GM21447 (cell line): Measurements from ENCODE around the gene MTOR.
"Not testable (repeated sequence)": the region's sequence is repeated elsewhere in the genome, so short reads cannot be mapped to it uniquely, and the experiment has no call there.

Source experiments
- ATAC-seq: cut with Tn5 transposase; IDR thresholded peaks from one replicate; pipeline ENCODE4 v1.9.1; 2021; ENCODE audit not compliant: unreplicated experiment

The MTOR gene

GRCh38 chr1:11125931-11126330 lies 136.4 kb downstream of the MTOR start:
- no peak for ATAC-seq

DNA sequence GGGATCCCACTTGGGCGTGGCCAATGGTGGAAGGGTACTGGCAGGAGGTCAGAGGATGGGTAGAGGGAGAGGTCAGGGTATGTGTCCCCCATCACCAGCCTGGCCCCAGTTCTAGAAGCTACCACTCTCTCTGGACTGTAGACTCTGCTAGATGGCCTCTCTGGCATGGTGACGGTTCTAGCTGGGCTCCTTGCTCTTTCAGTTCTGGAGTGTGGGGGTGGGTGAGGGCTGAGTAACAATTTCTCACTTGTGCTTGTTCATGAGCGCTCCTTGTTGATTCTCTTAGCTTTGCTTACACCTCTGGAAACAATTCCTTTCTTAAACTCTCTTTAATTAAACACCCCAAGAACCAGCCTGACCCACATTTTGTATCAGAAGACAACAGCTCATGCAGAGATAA lies 137.4 kb downstream of the MTOR start:
- no peak for ATAC-seq

- no peak for ATAC-seq
Measured at GRCh38 chr1:11116318-11116717, 146.0 kb downstream of the MTOR start.

DNA sequence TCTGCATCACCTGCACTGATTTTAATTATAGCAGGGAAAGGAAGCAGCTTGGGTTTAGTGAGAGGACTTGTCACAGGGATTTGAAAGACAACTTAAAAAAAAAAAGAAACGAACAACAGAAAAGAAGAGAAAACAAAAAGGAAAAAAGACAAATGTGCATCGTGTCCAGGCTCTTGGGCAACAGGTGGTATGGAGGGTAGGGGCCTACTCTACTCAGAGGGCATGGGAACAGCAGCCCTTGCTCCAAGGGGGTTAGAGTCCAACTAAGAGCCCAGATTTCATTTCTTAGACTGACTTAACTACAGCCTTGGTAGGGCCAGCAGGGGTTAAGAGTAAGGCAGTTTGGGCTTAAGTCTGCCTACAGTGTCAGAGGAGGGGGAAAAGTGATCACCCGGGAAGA lies 147.4 kb downstream of the MTOR start:
- ATAC-seq, result no peak

- no peak for ATAC-seq
Measured at GRCh38 chr1:11109047-11109760, 153.1 kb downstream of the MTOR start.

- ATAC-seq, result no peak
Measured at GRCh38 chr1:11107599-11107998, 154.8 kb downstream of the MTOR start.

DNA sequence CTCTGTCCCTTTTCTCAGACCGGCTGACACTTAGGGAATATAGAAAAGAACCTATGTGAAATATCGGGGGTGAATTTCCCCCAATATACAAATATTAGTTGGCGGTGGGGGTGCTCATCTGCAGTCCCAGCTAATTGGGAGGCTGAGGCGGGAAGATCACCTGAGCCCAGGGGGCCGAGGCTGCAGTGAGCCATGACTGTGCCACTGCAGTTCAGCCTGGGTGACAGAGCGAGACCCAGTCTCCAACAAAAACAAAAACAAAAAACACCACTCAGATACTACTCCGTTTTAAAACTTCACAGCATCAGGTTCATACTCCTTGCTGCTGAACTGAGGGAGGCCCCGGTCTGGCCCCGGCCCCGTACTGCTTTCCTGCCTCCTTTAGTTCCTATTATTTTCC lies 156.8 kb downstream of the MTOR start:
- ATAC-seq, result no peak

- ATAC-seq, result no peak
Measured at GRCh38 chr1:11101347-11101746, 161.0 kb downstream of the MTOR start.

GRCh38 chr1:11100806-11101205 lies 161.5 kb downstream of the MTOR start:
- ATAC-seq, result not testable (repeated sequence)

DNA sequence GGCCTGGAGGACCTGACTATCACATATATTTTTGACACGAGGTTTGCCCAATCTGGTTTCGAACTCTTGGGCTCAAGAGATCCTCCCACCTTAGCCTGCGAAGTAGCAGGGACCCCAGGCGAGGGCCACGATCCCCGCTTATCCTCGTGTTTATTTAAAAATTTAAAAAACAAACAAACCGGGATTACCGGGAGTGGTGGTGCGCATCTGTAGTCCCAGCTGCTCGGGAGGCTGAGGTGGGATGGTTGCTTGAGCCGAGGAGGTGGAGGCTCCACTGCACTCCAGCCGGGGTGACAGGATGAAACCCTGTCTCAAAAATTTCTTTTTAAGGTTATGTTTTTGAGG lies 162.2 kb downstream of the MTOR start:
- no peak for ATAC-seq

GRCh38 chr1:11099310-11100148 lies 162.8 kb downstream of the MTOR start, which contains the start of gene EXOSC10:
TSS of gene EXOSC10 (minus strand) at chr1:11099869. CDS start at chr1:11099831, 38 bp downstream.
- ATAC-seq, result peak; percentile 90

GRCh38 chr1:11098931-11099309 lies 163.4 kb downstream of the MTOR start:
- no peak for ATAC-seq

DNA sequence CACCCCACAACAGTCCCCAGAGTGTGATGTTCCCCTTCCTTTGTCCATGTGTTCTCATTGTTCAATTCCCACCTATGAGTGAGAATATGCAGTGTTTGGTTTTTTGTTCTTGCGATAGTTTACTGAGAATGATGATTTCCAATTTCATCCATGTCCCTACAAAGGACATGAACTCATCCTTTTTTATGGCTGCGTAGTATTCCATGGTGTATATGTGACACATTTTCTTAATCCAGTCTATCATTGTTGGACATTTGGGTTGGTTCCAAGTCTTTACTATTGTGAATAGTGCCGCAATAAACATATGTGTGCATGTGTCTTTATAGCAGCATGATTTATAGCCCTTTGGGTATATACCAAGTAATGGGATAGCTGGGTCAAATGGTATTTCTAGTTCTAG lies 178.6 kb downstream of the MTOR start:
- ATAC-seq, result not testable (repeated sequence)

DNA sequence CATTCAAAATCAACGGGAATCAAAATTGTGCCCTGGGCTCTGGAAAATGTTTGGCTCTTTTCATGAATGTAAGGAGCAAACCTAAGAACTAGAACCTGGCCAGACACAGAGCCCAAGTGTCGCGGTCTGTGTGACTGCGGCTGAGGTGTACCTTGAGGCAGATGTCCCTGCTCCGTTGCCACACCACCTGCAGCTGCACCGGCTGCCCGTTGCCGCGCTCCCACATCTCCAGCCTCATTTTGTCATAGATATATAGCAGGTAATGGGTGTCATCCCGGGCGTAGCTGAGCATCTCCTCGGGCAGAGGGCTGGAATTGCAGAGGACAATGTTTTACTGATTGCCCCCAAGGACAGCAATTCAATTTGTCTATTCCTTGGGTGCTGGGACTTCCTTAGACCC lies 181.4 kb downstream of the MTOR start:
- ATAC-seq, result no peak

GRCh38 chr1:11078631-11079030 lies 183.7 kb downstream of the MTOR start:
- no peak for ATAC-seq

GRCh38 chr1:11073398-11073797 lies 189.0 kb downstream of the MTOR start:
- not testable (repeated sequence) for ATAC-seq

DNA sequence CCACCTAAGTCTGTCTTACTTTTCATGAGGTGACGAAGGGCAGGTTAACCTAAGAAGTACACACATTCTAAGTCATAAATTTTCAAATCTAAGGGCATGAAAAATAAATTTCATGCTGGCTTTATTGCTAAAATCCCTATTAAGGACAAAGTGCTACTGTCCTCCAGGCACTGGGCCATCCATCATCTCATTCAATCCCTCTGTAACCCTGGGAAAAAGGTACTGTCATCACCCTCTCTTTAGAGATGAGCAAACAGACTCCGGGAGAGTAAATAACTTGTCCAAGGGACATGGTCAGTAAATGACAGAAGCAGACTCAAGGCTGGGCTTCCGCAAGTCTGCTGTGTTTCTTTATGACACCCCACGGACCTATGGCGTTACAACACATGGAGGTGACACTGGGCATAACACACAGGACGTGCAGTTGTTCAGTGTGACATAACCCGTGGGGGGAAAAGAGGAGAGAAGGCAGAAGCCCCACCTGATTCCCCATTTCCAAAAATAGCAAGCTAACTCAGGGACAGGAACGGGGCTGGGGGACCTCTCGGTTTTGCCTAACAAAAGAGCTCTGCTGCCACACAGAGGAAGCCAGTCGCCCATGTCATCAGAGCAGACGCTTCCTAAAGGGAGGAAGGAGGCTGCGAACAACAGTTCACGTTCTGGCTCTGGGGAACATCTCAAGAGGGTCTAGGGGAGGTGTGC lies 190.0 kb downstream of the MTOR start:
- ATAC-seq, result peak; percentile 52

GRCh38 chr1:11071463-11072215 lies 190.7 kb downstream of the MTOR start:
- ATAC-seq, result no peak

DNA sequence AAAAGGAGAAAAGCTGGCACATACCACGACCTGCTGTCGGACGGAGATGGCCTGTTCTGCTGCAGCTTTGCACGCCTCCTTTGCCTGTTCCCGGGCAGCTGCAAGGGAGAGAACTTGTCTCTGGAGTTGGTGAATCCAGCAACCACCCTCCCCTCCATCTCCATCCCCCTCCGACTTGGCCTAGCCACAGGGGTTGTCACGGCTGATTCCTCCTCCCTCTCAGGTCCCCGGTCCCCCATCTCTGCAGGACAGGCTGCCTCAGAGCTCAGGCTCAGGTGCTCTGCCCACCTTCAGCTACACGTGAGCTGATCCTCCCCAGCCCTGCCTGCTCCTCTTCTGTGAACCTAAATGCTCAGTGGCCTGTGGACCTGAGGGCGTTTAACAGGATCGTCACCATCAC lies 191.5 kb downstream of the MTOR start:
- no peak for ATAC-seq

GRCh38 chr1:11068600-11069473 lies 193.5 kb downstream of the MTOR start:
- no peak for ATAC-seq
